GM18907 (cell line): Measurements from ENCODE around the gene CCDC197.

Source experiments
- ATAC-seq: cut with Tn5 transposase; IDR thresholded peaks from one replicate; pipeline ENCODE4 v1.9.1; 2021; ENCODE audit warnings: mild to moderate bottlenecking, moderate library complexity; ENCODE audit not compliant: unreplicated experiment

CCDC197 gene

GRCh38 chr14:94040796-94041195, 43.7 kb downstream of the CCDC197 start:
- ATAC-seq: no peak

GRCh38 chr14:94041551-94042346, 44.6 kb downstream of the CCDC197 start:
- ATAC-seq: no peak

- no peak for ATAC-seq
Measured at GRCh38 chr14:94042433-94043091, 45.5 kb downstream of the CCDC197 start.

GRCh38 chr14:94043111-94043755, 46.1 kb downstream of the CCDC197 start:
- no peak for ATAC-seq

GRCh38 chr14:94043756-94044475, 46.8 kb downstream of the CCDC197 start:
- no peak for ATAC-seq

GRCh38 chr14:94044476-94045091, 47.5 kb downstream of the CCDC197 start:
- no peak for ATAC-seq

- ATAC-seq: no peak
Measured at GRCh38 chr14:94045101-94045500, 48.0 kb downstream of the CCDC197 start.

GRCh38 chr14:94045563-94046345, 48.7 kb downstream of the CCDC197 start:
- no peak for ATAC-seq

GRCh38 chr14:94046696-94047250, 49.7 kb downstream of the CCDC197 start:
- ATAC-seq: no peak

- no peak for ATAC-seq
Measured at GRCh38 chr14:94047581-94047980, 50.5 kb downstream of the CCDC197 start.

- no peak for ATAC-seq
Measured at GRCh38 chr14:94048691-94049624, 51.9 kb downstream of the CCDC197 start.

GRCh38 chr14:94049625-94050023, 52.5 kb downstream of the CCDC197 start:
- no peak for ATAC-seq

GRCh38 chr14:94050231-94050880, 53.3 kb downstream of the CCDC197 start:
- ATAC-seq: no peak

GRCh38 chr14:94051115-94051514, 54.0 kb downstream of the CCDC197 start:
- ATAC-seq: no peak

- ATAC-seq: no peak
Measured at GRCh38 chr14:94051779-94052178, 54.7 kb downstream of the CCDC197 start.

- ATAC-seq: no peak
Measured at GRCh38 chr14:94052199-94052598, 55.1 kb downstream of the CCDC197 start.

- no peak for ATAC-seq
Measured at GRCh38 chr14:94052662-94053061, 55.6 kb downstream of the CCDC197 start.

GRCh38 chr14:94054401-94054800, 57.3 kb downstream of the CCDC197 start:
- no peak for ATAC-seq
